Measurements from ENCODE around the gene DNAH1.

Gene DNAH1

GRCh38 chr3:52305926-52306325, 10.2 kb upstream of the DNAH1 start:
- no peak for TF ChIP-seq CTCF (IDR thresholded peaks at IDR 0.05; ENCODE audit: unreplicated experiment in 3 of 3)
- H3K4me3 Mint-ChIP-seq = no peak overlapping the region
- H3K27ac Mint-ChIP-seq = peak overlapping the region in 1 of 3 experiments; percentile 22
- peaks cover 3% of the 10 kb centered on the region for H3K36me3 Mint-ChIP-seq (ENCODE audit: low read depth)
- peaks cover 15% of the 10 kb centered on the region for H3K4me1 Mint-ChIP-seq
- H3K9me3 Mint-ChIP-seq = no peaks in the 10 kb centered on the region
- peaks cover 28% of the 10 kb centered on the region for H3K27me3 Mint-ChIP-seq (ENCODE audit: low read depth)

GRCh38 chr3:52306978-52307377, 9.1 kb upstream of the DNAH1 start:
- Mint-ChIP-seq H3K4me1 (peaks cover 14% of the 10 kb centered on the region), H3K27me3 (ENCODE audit: low read depth) (peaks cover 28% of the 10 kb centered on the region), H3K9me3 (no peaks in the 10 kb centered on the region), H3K27ac (no peak overlapping the region), H3K4me3 (no peak overlapping the region), H3K36me3 (ENCODE audit: low read depth) (peaks cover 3% of the 10 kb centered on the region)
- no peak for TF ChIP-seq CTCF (IDR thresholded peaks at IDR 0.05; ENCODE audit: unreplicated experiment in 3 of 3)

GRCh38 chr3:52308308-52308707, 7.8 kb upstream of the DNAH1 start:
- no peaks in the 10 kb centered on the region for H3K9me3 Mint-ChIP-seq
- peak overlapping the region in 1 of 3 experiments; percentile 3 for H3K27ac Mint-ChIP-seq
- H3K4me3 Mint-ChIP-seq = no peak overlapping the region
- H3K27me3 Mint-ChIP-seq (ENCODE audit: low read depth) = peaks cover 28% of the 10 kb centered on the region
- H3K36me3 Mint-ChIP-seq (ENCODE audit: low read depth) = peaks cover 3% of the 10 kb centered on the region
- no peak for TF ChIP-seq CTCF (IDR thresholded peaks at IDR 0.05; ENCODE audit: unreplicated experiment in 3 of 3)
- peaks cover 14% of the 10 kb centered on the region for H3K4me1 Mint-ChIP-seq

- H3K27me3 Mint-ChIP-seq (ENCODE audit: low read depth) = peaks cover 22% of the 10 kb centered on the region
- H3K4me1 Mint-ChIP-seq = peaks cover 14% of the 10 kb centered on the region
- H3K36me3 Mint-ChIP-seq (ENCODE audit: low read depth) = peaks cover 7% of the 10 kb centered on the region
- no peak overlapping the region for H3K4me3 Mint-ChIP-seq
- TF ChIP-seq CTCF (IDR thresholded peaks at IDR 0.05; ENCODE audit: unreplicated experiment in 3 of 3) = no peak
- peak overlapping the region in 1 of 3 experiments; percentile 31 for H3K27ac Mint-ChIP-seq
- H3K9me3 Mint-ChIP-seq = no peaks in the 10 kb centered on the region
These were observed 5.1 kb upstream of the DNAH1 start for GRCh38 chr3:52310861-52311575.

- peaks cover 21% of the 10 kb centered on the region for H3K27me3 Mint-ChIP-seq (ENCODE audit: low read depth)
- peaks cover 7% of the 10 kb centered on the region for H3K36me3 Mint-ChIP-seq (ENCODE audit: low read depth)
- no peak overlapping the region for H3K4me3 Mint-ChIP-seq
- H3K9me3 Mint-ChIP-seq = no peaks in the 10 kb centered on the region
- TF ChIP-seq CTCF (IDR thresholded peaks at IDR 0.05; ENCODE audit: unreplicated experiment in 3 of 3) = no peak
- H3K4me1 Mint-ChIP-seq = peaks cover 14% of the 10 kb centered on the region
- H3K27ac Mint-ChIP-seq = peak overlapping the region in 1 of 3 experiments; percentile 31
These were observed 4.5 kb upstream of the DNAH1 start for GRCh38 chr3:52311576-52312119.

Data from nephron (organoid).